HEK293 (cell line): ENCODE data around the gene EEF1AKMT3.

Experiments used
- FEZF1 ChIP-seq: fragments of 450-650 bp; formaldehyde crosslinking; IDR thresholded peaks from 2 replicates; pipeline ENCODE4 v1.5.1; 2016; ENCODE audit warnings: missing biosample characterization, missing genetic modification characterization
- GLI4 ChIP-seq: fragments of 450-650 bp; formaldehyde crosslinking; IDR thresholded peaks from 2 replicates; pipeline ENCODE4 v1.5.1; 2016; ENCODE audit warnings: missing biosample characterization, missing genetic modification characterization
- HOXA7 ChIP-seq: sonication (generic); formaldehyde crosslinking; IDR thresholded peaks from 2 replicates; pipeline ENCODE4 v1.8.1; 2022; ENCODE audit warnings: missing genetic modification reagents, borderline replicate concordance
- MYNN ChIP-seq: fragments of 450-650 bp; formaldehyde crosslinking; IDR thresholded peaks from 2 replicates; pipeline ENCODE4 v1.5.1; 2016; ENCODE audit warnings: missing biosample characterization, missing genetic modification characterization, borderline replicate concordance
- TCF7L2 ChIP-seq: IDR thresholded peaks from 2 replicates; pipeline ENCODE4 v1.6.1; 2011; ENCODE audit warnings: low read depth, mild to moderate bottlenecking, inconsistent platforms, low read length, moderate library complexity, borderline replicate concordance
- ZBTB1 ChIP-seq: fragments of 450-650 bp; formaldehyde crosslinking; IDR thresholded peaks from 2 replicates; pipeline ENCODE4 v1.5.1; 2016; ENCODE audit warnings: missing biosample characterization, missing genetic modification characterization
- ZFP69B ChIP-seq: fragments of 450-650 bp; formaldehyde crosslinking; IDR thresholded peaks from 2 replicates; pipeline ENCODE4 v1.5.1; 2016; ENCODE audit warnings: missing biosample characterization, missing genetic modification characterization
- ZNF114 ChIP-seq: fragments of 450-650 bp; formaldehyde crosslinking; IDR thresholded peaks from 2 replicates; pipeline ENCODE4 v1.5.0; 2017; ENCODE audit warnings: missing biosample characterization, missing genetic modification characterization
- ZNF132 ChIP-seq: fragments of 450-650 bp; formaldehyde crosslinking; IDR thresholded peaks from 2 replicates; pipeline ENCODE4 v1.5.1; 2017; ENCODE audit warnings: missing biosample characterization, missing genetic modification characterization, borderline replicate concordance
- ZNF140 ChIP-seq: fragments of 450-650 bp; formaldehyde crosslinking; IDR thresholded peaks from 2 replicates; pipeline ENCODE4 v1.5.1; 2016; ENCODE audit warnings: missing biosample characterization, missing genetic modification characterization
- ZNF169 ChIP-seq: fragments of 450-650 bp; formaldehyde crosslinking; IDR thresholded peaks from 2 replicates; pipeline ENCODE4 v1.5.1; 2016; ENCODE audit warnings: missing biosample characterization, missing genetic modification characterization
- ZNF202 ChIP-seq: fragments of 450-650 bp; formaldehyde crosslinking; IDR thresholded peaks from 2 replicates; pipeline ENCODE4 v1.5.1; 2016; ENCODE audit warnings: missing biosample characterization, missing genetic modification characterization, borderline replicate concordance
- ZNF433 ChIP-seq: fragments of 450-650 bp; formaldehyde crosslinking; IDR thresholded peaks from 2 replicates; pipeline ENCODE4 v1.5.1; 2016; ENCODE audit warnings: missing biosample characterization, missing genetic modification characterization, low read depth
- ZNF571 ChIP-seq: fragments of 450-650 bp; formaldehyde crosslinking; IDR thresholded peaks from 2 replicates; pipeline ENCODE4 v1.5.0; 2017; ENCODE audit warnings: missing biosample characterization, missing genetic modification characterization
- ZNF596 ChIP-seq: fragments of 450-650 bp; IDR thresholded peaks from 2 replicates; pipeline ENCODE4 v1.5.0; 2018; ENCODE audit warnings: missing biosample characterization, mild to moderate bottlenecking, missing genetic modification characterization, moderate library complexity
- ZNF660 ChIP-seq: fragments of 450-650 bp; IDR thresholded peaks from 2 replicates; pipeline ENCODE4 v1.5.1; 2018; ENCODE audit warnings: missing biosample characterization, mild to moderate bottlenecking, missing genetic modification characterization
- ZNF76 ChIP-seq: fragments of 450-650 bp; formaldehyde crosslinking; IDR thresholded peaks from 2 replicates; pipeline ENCODE4; 2016; ENCODE audit warnings: low read depth, missing biosample characterization, missing genetic modification characterization, borderline replicate concordance
- ZNF843 ChIP-seq: fragments of 450-650 bp; formaldehyde crosslinking; IDR thresholded peaks from 2 replicates; pipeline ENCODE4 v1.5.1; 2016; ENCODE audit warnings: missing biosample characterization, missing genetic modification characterization
- TF ChIP-seq, protein P1 (sequence below): fragments of 450-650 bp; formaldehyde crosslinking; IDR thresholded peaks from 2 replicates; pipeline ENCODE4 v1.5.1; 2016; ENCODE audit warnings: missing biosample characterization, missing genetic modification characterization, borderline replicate concordance
- TF ChIP-seq, protein P2 (sequence below): fragments of 450-650 bp; formaldehyde crosslinking; IDR thresholded peaks from 2 replicates; pipeline ENCODE4 v1.5.1; 2017; ENCODE audit warnings: missing biosample characterization, missing genetic modification characterization
- TF ChIP-seq, protein P3 (sequence below): fragments of 450-650 bp; formaldehyde crosslinking; IDR thresholded peaks from 2 replicates; pipeline ENCODE4 v1.5.1; 2016; ENCODE audit warnings: missing biosample characterization, missing genetic modification characterization
- TF ChIP-seq, protein P4 (sequence below): IDR thresholded peaks from 2 replicates; pipeline ENCODE4 v1.6.1; 2011; ENCODE audit warnings: mild to moderate bottlenecking, low read depth, low read length, borderline replicate concordance
- TF ChIP-seq, protein P5 (sequence below): fragments of 450-650 bp; formaldehyde crosslinking; IDR thresholded peaks from 2 replicates; pipeline ENCODE4 v1.5.1; 2016; ENCODE audit warnings: missing biosample characterization, missing genetic modification characterization
- TF ChIP-seq, protein P6 (sequence below): fragments of 450-650 bp; formaldehyde crosslinking; IDR thresholded peaks from 2 replicates; pipeline ENCODE4; 2016; ENCODE audit warnings: missing biosample characterization, missing genetic modification characterization

EEF1AKMT3 gene

DNA sequence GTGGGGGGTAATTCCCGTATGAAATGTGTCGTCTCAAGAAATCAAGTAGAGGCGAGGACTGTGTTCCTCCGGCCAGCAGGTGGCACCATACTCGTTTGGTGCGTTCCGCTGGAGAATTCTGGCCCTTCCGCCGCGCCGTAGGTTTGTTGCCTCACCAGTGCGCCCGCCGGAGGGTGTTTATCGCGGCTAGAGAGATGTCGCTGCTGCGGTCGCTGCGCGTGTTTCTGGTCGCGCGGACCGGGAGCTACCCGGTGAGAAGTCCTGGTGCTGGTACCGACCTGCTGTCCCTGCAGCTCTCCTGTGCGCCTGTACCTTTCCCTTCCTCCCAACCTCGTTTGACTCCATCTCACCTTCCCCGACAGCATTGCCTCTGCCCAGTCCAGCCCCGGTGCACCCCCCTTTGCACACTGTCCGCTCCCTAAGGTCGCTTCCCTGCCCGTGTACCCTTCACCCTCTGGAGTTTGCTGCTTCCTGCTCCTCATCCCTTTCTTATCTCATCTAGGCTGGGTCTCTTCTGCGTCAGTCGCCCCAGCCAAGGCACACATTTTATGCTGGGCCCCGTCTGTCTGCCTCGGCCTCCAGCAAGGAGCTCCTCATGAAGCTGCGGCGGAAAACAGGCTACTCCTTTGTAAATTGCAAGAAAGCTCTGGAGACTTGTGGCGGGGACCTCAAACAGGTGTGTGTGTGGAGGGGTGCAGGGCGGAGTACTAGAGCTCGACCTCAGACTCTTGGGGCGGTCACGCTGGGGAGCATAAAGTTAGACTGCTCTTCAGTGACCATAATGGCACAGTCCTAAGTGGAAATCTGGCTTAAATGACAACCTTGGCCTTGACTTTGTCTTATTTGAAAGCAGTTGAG lies 10.4 kb downstream of the EEF1AKMT3 start, which contains the start of gene TSFM (continued):
- TF ChIP-seq, protein P1, sequence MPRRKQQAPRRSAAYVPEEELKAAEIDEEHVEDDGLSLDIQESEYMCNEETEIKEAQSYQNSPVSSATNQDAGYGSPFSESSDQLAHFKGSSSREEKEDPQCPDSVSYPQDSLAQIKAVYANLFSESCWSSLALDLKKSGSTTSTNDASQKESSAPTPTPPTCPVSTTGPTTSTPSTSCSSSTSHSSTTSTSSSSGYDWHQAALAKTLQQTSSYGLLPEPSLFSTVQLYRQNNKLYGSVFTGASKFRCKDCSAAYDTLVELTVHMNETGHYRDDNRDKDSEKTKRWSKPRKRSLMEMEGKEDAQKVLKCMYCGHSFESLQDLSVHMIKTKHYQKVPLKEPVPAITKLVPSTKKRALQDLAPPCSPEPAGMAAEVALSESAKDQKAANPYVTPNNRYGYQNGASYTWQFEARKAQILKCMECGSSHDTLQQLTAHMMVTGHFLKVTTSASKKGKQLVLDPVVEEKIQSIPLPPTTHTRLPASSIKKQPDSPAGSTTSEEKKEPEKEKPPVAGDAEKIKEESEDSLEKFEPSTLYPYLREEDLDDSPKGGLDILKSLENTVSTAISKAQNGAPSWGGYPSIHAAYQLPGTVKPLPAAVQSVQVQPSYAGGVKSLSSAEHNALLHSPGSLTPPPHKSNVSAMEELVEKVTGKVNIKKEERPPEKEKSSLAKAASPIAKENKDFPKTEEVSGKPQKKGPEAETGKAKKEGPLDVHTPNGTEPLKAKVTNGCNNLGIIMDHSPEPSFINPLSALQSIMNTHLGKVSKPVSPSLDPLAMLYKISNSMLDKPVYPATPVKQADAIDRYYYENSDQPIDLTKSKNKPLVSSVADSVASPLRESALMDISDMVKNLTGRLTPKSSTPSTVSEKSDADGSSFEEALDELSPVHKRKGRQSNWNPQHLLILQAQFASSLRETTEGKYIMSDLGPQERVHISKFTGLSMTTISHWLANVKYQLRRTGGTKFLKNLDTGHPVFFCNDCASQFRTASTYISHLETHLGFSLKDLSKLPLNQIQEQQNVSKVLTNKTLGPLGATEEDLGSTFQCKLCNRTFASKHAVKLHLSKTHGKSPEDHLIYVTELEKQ (tag by site-specific recombination): no peak
- TF ChIP-seq, protein P2, sequence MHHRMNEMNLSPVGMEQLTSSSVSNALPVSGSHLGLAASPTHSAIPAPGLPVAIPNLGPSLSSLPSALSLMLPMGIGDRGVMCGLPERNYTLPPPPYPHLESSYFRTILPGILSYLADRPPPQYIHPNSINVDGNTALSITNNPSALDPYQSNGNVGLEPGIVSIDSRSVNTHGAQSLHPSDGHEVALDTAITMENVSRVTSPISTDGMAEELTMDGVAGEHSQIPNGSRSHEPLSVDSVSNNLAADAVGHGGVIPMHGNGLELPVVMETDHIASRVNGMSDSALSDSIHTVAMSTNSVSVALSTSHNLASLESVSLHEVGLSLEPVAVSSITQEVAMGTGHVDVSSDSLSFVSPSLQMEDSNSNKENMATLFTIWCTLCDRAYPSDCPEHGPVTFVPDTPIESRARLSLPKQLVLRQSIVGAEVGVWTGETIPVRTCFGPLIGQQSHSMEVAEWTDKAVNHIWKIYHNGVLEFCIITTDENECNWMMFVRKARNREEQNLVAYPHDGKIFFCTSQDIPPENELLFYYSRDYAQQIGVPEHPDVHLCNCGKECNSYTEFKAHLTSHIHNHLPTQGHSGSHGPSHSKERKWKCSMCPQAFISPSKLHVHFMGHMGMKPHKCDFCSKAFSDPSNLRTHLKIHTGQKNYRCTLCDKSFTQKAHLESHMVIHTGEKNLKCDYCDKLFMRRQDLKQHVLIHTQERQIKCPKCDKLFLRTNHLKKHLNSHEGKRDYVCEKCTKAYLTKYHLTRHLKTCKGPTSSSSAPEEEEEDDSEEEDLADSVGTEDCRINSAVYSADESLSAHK (tag by site-specific recombination): peak; percentile 58; the same call in 1 of the 2 replicates
- TF ChIP-seq ZNF132 (tag by site-specific recombination) (no peak), ZNF433 (tag by site-specific recombination) (no peak), MYNN (tag by site-specific recombination) (peak; percentile 37), ZNF76 (peak; percentile 81), ZNF140 (tag by site-specific recombination) (no peak), HOXA7 (CRISPR knock-in tag) (no peak), ZNF596 (tag by site-specific recombination) (no peak), ZNF660 (tag by site-specific recombination) (peak; percentile 98), ZNF169 (tag by site-specific recombination) (no peak), ZNF202 (no peak), ZBTB1 (tag by site-specific recombination) (peak; percentile 85; the same call in 1 of the 2 replicates), GLI4 (peak; percentile 87), ZFP69B (tag by site-specific recombination) (peak; percentile 78), ZNF114 (no peak), ZNF571 (tag by site-specific recombination) (no peak), ZNF843 (tag by site-specific recombination) (peak; percentile 83), TCF7L2 (no peak), FEZF1 (no peak; the same call in 1 of the 2 replicates)
- TF ChIP-seq, protein P3, sequence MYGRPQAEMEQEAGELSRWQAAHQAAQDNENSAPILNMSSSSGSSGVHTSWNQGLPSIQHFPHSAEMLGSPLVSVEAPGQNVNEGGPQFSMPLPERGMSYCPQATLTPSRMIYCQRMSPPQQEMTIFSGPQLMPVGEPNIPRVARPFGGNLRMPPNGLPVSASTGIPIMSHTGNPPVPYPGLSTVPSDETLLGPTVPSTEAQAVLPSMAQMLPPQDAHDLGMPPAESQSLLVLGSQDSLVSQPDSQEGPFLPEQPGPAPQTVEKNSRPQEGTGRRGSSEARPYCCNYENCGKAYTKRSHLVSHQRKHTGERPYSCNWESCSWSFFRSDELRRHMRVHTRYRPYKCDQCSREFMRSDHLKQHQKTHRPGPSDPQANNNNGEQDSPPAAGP: peak; percentile 92
- TF ChIP-seq, protein P4, sequence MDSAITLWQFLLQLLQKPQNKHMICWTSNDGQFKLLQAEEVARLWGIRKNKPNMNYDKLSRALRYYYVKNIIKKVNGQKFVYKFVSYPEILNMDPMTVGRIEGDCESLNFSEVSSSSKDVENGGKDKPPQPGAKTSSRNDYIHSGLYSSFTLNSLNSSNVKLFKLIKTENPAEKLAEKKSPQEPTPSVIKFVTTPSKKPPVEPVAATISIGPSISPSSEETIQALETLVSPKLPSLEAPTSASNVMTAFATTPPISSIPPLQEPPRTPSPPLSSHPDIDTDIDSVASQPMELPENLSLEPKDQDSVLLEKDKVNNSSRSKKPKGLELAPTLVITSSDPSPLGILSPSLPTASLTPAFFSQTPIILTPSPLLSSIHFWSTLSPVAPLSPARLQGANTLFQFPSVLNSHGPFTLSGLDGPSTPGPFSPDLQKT: no peak
- TF ChIP-seq, protein P5, sequence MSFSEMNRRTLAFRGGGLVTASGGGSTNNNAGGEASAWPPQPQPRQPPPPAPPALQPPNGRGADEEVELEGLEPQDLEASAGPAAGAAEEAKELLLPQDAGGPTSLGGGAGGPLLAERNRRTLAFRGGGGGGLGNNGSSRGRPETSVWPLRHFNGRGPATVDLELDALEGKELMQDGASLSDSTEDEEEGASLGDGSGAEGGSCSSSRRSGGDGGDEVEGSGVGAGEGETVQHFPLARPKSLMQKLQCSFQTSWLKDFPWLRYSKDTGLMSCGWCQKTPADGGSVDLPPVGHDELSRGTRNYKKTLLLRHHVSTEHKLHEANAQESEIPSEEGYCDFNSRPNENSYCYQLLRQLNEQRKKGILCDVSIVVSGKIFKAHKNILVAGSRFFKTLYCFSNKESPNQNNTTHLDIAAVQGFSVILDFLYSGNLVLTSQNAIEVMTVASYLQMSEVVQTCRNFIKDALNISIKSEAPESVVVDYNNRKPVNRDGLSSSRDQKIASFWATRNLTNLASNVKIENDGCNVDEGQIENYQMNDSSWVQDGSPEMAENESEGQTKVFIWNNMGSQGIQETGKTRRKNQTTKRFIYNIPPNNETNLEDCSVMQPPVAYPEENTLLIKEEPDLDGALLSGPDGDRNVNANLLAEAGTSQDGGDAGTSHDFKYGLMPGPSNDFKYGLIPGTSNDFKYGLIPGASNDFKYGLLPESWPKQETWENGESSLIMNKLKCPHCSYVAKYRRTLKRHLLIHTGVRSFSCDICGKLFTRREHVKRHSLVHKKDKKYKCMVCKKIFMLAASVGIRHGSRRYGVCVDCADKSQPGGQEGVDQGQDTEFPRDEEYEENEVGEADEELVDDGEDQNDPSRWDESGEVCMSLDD: peak; percentile 74; the same call in 1 of the 2 replicates
- TF ChIP-seq, protein P6, sequence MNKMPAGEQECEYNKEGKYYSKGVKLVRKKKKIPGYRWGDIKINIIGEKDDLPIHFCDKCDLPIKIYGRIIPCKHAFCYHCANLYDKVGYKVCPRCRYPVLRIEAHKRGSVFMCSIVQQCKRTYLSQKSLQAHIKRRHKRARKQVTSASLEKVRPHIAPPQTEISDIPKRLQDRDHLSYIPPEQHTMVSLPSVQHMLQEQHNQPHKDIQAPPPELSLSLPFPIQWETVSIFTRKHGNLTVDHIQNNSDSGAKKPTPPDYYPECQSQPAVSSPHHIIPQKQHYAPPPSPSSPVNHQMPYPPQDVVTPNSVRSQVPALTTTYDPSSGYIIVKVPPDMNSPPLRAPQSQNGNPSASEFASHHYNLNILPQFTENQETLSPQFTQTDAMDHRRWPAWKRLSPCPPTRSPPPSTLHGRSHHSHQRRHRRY (tag by site-specific recombination): peak; percentile 48; the same call in 1 of the 2 replicates
